HG03457 (cell line): ENCODE data around the gene MACROD2.
A peak's percentile ranks its signal among the peaks of the same experiment; 100 is the strongest.

Experiments
- ATAC-seq: cut with Tn5 transposase; IDR thresholded peaks from one replicate; pipeline ENCODE4 v1.9.1; 2021; ENCODE audit warnings: moderate number of reproducible peaks; ENCODE audit not compliant: unreplicated experiment

The MACROD2 gene

GRCh38 chr20:16049529-16050093 is 2054.3 kb downstream of the MACROD2 start:
- no peak for ATAC-seq

GRCh38 chr20:16050366-16050765 is 2055.1 kb downstream of the MACROD2 start:
- ATAC-seq: no peak

- ATAC-seq: no peak
Measured at GRCh38 chr20:16051968-16052367, 2056.7 kb downstream of the MACROD2 start.

- ATAC-seq: no peak
Measured at GRCh38 chr20:16052456-16052855, 2057.1 kb downstream of the MACROD2 start.

GRCh38 chr20:16054985-16055384 is 2059.7 kb downstream of the MACROD2 start:
- no peak for ATAC-seq

- ATAC-seq: no peak
Measured at GRCh38 chr20:16057651-16058050, 2062.3 kb downstream of the MACROD2 start.

GRCh38 chr20:16058268-16058667 is 2063.0 kb downstream of the MACROD2 start:
- ATAC-seq: no peak

GRCh38 chr20:16059841-16060240 is 2064.5 kb downstream of the MACROD2 start:
- ATAC-seq: no peak

- no peak for ATAC-seq
Measured at GRCh38 chr20:16061351-16061750, 2066.0 kb downstream of the MACROD2 start.

GRCh38 chr20:16062661-16063581 is 2067.6 kb downstream of the MACROD2 start:
- no peak for ATAC-seq

GRCh38 chr20:16063881-16064280 is 2068.6 kb downstream of the MACROD2 start:
- no peak for ATAC-seq

GRCh38 chr20:16064989-16065707 is 2069.8 kb downstream of the MACROD2 start:
- no peak for ATAC-seq

GRCh38 chr20:16066571-16066970 is 2071.3 kb downstream of the MACROD2 start:
- ATAC-seq: no peak

GRCh38 chr20:16069389-16070010 is 2074.2 kb downstream of the MACROD2 start:
- ATAC-seq: peak; percentile 85

- ATAC-seq: no peak
Measured at GRCh38 chr20:16072220-16072619, 2076.9 kb downstream of the MACROD2 start.

- no peak for ATAC-seq
Measured at GRCh38 chr20:16078172-16078898, 2083.0 kb downstream of the MACROD2 start.

- ATAC-seq: no peak
Measured at GRCh38 chr20:16081421-16081820, 2086.1 kb downstream of the MACROD2 start.

- no peak for ATAC-seq
Measured at GRCh38 chr20:16082051-16082550, 2086.8 kb downstream of the MACROD2 start.

- no peak for ATAC-seq
Measured at GRCh38 chr20:16083639-16084280, 2088.4 kb downstream of the MACROD2 start.

- ATAC-seq: no peak
Measured at GRCh38 chr20:16095226-16095625, 2099.9 kb downstream of the MACROD2 start.
